ENCODE measurements around the gene ARPP21.

DNA sequence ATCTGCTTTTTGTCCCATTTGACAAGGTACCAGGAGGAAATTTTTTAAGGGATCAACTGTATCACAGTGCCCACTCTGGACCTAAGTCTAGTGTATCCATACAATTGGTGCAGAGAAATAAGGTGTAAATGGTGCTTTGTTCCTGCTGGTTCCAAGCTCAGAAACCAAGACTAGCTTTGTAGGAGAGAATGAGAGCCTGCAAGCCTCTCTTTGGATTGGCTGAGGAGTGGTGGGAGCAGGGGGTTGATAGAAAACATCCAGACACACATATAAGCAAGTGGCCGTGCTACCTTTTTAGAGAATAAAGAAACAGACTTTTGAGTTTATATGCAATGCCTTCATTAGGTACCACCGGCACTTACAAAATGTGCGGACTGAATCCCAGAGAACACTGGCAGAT, 45.8 kb downstream of the ARPP21 start:
- TF ChIP-seq OSR1 (CRISPR knock-in tag; IDR thresholded peaks at IDR 0.05) (no peak), ZC3H10 (CRISPR knock-in tag; IDR thresholded peaks at IDR 0.05) (no peak), RARB (CRISPR knock-in tag; IDR thresholded peaks at IDR 0.05) (no peak), BACH2 (CRISPR knock-in tag; IDR thresholded peaks at IDR 0.05; ENCODE audit: borderline replicate concordance) (no peak), ZFP3 (CRISPR knock-in tag; IDR thresholded peaks at IDR 0.05) (no peak), TOX (CRISPR knock-in tag; IDR thresholded peaks at IDR 0.05; ENCODE audit: borderline replicate concordance) (no peak)
- TF ChIP-seq, protein P1, sequence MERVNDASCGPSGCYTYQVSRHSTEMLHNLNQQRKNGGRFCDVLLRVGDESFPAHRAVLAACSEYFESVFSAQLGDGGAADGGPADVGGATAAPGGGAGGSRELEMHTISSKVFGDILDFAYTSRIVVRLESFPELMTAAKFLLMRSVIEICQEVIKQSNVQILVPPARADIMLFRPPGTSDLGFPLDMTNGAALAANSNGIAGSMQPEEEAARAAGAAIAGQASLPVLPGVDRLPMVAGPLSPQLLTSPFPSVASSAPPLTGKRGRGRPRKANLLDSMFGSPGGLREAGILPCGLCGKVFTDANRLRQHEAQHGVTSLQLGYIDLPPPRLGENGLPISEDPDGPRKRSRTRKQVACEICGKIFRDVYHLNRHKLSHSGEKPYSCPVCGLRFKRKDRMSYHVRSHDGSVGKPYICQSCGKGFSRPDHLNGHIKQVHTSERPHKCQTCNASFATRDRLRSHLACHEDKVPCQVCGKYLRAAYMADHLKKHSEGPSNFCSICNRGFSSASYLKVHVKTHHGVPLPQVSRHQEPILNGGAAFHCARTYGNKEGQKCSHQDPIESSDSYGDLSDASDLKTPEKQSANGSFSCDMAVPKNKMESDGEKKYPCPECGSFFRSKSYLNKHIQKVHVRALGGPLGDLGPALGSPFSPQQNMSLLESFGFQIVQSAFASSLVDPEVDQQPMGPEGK (CRISPR knock-in tag; IDR thresholded peaks at IDR 0.05; ENCODE audit: borderline replicate concordance) = no peak
